Upper lobe of left lung (tissue), 4 donors: Measurements from ENCODE around the gene TAPBPL.

Experiments used
- CTCF ChIP-seq, 6 experiments: fragments of 450-650 bp in 4 of 6; fragments of 200-600 bp in 2 of 6; sonication (generic) in 2 of 6; IDR thresholded peaks; one replicate each; pipeline ENCODE4 v1.5.1; 2016 to 2019; ENCODE audit warnings: antibody characterized with exemption in 6 of 6
- EP300 ChIP-seq, 4 donors: sonication (generic); formaldehyde crosslinking; IDR thresholded peaks; one replicate each; pipeline ENCODE4 v1.5.1; 2017; ENCODE audit warnings: antibody characterized with exemption in 4 of 4, control low read depth in 2 of 4
- POLR2AphosphoS5 ChIP-seq, 2 donors: sonication (generic); formaldehyde crosslinking; IDR thresholded peaks; one replicate each; pipeline ENCODE4 v1.5.1; 2017; ENCODE audit warnings: antibody characterized with exemption in 2 of 2

GRCh38 chr12:6469092-6469491 is 17.2 kb downstream of the TAPBPL start:
- no peak for TF ChIP-seq CTCF (IDR thresholded peaks at IDR 0.05)
- TF ChIP-seq POLR2AphosphoS5 (IDR thresholded peaks at IDR 0.05), result no peak
- no peak for TF ChIP-seq EP300 (IDR thresholded peaks at IDR 0.05)
